Ectodermal cell (in vitro differentiated cells): ENCODE results near the gene AMER2.
A peak's percentile ranks its signal among the peaks of the same experiment; 100 is the strongest.

Experiments used
- H3K27ac ChIP-seq: 2 replicates; pipeline ENCODE4 v1.7.0; 2013; ENCODE audit warnings: mild to moderate bottlenecking, low read depth, low read length; ENCODE audit not compliant: insufficient read depth, poor library complexity, severe bottlenecking
- H3K27me3 ChIP-seq: 2 replicates; pipeline ENCODE4 v1.7.0; 2013; ENCODE audit warnings: mild to moderate bottlenecking, low read length; ENCODE audit not compliant: insufficient read depth, control insufficient read depth, poor library complexity, severe bottlenecking
- H3K36me3 ChIP-seq: one replicate; pipeline ENCODE4 v1.7.0; 2013; ENCODE audit warnings: low read length; ENCODE audit not compliant: control insufficient read depth, insufficient read depth
- H3K4me1 ChIP-seq: one replicate; pipeline ENCODE4 v1.7.0; 2013; ENCODE audit warnings: low read length; ENCODE audit not compliant: control insufficient read depth, insufficient read depth
- H3K4me3 ChIP-seq: 2 replicates; pipeline ENCODE4 v1.7.0; 2013; ENCODE audit warnings: low read depth, low read length, control low read depth; ENCODE audit not compliant: insufficient read depth
- H3K9me3 ChIP-seq: 2 replicates; pipeline ENCODE4 v1.7.0; 2013; ENCODE audit warnings: mild to moderate bottlenecking, low read length, moderate library complexity; ENCODE audit not compliant: control insufficient read depth
- WGBS, 2 experiments: methylation state at CpG; one replicate each; pipeline ENCODE4 v1.1.7; 2013; ENCODE audit warnings: missing lambda C conversion rate in 2 of 2; 5-methylcytosine and 5-hydroxymethylcytosine counted together

AMER2 gene

DNA sequence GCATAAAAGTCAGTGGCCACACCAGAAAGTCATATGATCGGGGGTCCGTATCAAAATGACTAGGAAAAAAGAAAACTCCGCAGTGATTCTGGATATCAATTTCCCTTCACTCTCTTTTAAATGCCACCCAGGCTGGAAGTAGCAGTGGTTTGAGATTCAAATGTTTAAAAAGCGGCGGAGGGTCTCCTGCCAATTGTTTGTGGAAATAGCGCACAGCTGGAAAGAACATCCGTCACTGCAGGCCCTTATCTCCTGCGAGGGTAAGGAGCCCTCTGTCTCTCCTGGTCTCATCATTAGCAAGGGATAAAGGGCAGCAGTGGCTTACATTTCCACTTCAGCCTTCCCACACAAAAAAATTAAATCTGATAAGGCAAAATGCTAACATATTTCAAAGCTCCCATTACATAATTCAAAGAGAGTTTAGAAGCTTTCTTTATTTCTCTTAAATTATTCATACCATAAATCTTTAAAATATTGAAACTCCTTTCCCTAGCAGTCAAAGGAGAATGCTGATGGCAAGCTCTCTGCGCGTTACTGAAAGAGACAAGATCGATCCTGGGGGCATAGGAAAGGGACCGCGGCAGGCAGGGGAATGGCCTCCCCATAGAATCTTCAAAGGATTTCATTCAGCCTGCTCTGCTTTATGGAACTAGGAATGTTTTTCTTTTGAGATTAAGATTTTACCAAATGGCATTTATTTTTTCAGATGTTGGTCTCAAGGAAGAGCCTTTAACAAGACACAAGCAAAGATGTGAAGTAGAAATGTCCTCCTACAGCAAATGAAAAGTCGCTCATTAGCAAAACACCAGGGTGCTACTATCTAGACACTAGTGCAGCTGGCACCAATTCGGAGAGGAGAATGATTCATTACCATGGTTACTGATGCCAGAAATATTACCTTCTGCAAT is 35.0 kb downstream of the AMER2 start:
- 1 to 2% methylated on average over 15 of the region's 15 CpGs for WGBS, 2 experiments
- peak overlapping the region; percentile 16 for H3K27ac ChIP-seq

DNA sequence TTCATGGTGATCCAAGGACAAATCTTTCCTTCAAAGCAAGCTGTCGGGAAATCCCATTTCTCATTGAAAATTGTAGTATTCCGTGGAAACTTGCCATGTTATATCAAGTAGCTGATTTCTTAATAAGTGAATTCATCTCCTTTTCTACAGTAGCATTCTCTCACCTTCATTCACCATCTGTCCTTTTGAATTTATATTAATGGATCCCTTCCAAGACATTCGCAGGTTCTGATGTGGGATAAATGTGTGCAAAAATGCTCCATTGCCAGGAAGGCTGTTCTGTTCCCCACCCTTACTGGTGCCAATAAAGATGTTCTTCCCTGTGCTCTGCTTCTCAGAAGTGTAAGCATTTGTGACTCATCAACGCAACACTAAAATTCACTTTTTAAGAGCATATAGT is 36.2 kb downstream of the AMER2 start:
- peaks cover 12% of the 10 kb centered on the region for H3K4me1 ChIP-seq
- WGBS, 2 experiments = 94 to 98% methylated on average over 4 of the region's 4 CpGs
- H3K27ac ChIP-seq = no peak overlapping the region
- H3K4me3 ChIP-seq = no peak overlapping the region
- H3K9me3 ChIP-seq = peaks cover 3% of the 10 kb centered on the region
- no peaks in the 10 kb centered on the region for H3K36me3 ChIP-seq
- no peaks in the 10 kb centered on the region for H3K27me3 ChIP-seq

More for the DNA sequence above, 35.0 kb downstream of the AMER2 start:
- H3K4me1 ChIP-seq = peaks cover 10% of the 10 kb centered on the region
- no peaks in the 10 kb centered on the region for H3K36me3 ChIP-seq
- peaks cover 3% of the 10 kb centered on the region for H3K9me3 ChIP-seq
- H3K4me3 ChIP-seq = no peak overlapping the region
- no peaks in the 10 kb centered on the region for H3K27me3 ChIP-seq

DNA sequence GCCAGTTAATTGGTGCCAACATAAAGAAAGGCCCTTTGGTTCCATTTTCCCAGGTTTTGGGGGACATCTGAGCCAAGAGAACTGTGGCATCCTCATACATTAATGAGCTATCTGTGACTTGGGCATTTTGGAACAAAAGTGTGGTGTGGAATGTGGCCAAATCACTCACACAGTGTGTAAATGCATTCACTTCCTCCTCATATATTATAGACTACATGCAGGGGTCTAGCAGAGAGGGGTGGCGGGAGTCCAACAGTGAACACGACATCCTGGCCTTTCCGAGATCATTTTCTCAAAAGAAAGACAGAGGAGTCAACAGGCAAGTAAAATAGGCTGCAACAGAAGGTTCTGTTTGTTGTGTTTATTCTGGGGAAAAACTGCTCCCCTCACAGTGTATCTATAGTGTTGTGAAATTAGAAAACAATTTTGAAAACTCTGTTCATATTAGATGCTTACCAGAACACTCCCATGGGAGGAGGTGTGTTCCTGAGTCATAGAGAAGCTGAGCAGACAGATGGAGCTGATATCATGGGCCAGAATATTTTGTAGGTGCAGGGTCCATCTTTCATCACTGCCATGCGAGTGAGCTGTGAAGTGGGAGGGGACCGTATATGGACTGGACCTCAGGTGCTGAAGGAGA is 39.2 kb downstream of the AMER2 start:
- peaks cover 12% of the 10 kb centered on the region for H3K4me1 ChIP-seq
- no peaks in the 10 kb centered on the region for H3K27me3 ChIP-seq
- no peak overlapping the region for H3K27ac ChIP-seq
- H3K4me3 ChIP-seq = no peak overlapping the region
- 91 to 95% methylated on average over 5 of the region's 5 CpGs for WGBS, 2 experiments
- peaks cover 3% of the 10 kb centered on the region for H3K9me3 ChIP-seq
- H3K36me3 ChIP-seq = no peaks in the 10 kb centered on the region

DNA sequence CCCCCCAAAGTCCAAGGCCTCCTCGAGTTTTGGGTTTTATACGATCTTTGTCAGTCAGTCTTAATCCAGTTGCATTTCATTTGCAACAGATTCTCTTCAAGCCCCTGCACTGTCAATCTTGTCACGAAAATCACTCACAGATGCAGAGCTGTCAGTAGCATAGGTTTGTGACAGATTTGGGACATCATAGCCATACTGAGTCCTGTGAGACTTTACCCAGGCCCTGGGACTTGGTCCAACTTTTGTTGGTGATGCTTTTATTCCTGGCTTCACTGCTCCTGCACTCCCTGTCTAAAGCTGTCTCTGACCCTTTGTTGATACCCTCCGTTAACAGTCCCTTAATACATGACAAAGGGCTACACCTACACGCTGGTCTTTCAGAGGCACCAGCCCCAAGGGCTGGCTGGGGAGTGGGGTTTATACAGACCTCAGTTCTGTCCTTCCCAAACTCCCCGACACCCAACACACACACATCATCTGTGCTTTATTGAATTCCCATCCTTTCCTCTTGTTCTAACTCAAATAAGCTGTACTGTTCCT is 40.1 kb downstream of the AMER2 start:
- Histone ChIP-seq H3K4me1 (peaks cover 5% of the 10 kb centered on the region), H3K27ac (no peak overlapping the region), H3K9me3 (peaks cover 3% of the 10 kb centered on the region), H3K36me3 (no peaks in the 10 kb centered on the region), H3K4me3 (no peak overlapping the region), H3K27me3 (no peaks in the 10 kb centered on the region)
- WGBS, 2 experiments = 52 to 55% methylated on average over 6 of the region's 6 CpGs

DNA sequence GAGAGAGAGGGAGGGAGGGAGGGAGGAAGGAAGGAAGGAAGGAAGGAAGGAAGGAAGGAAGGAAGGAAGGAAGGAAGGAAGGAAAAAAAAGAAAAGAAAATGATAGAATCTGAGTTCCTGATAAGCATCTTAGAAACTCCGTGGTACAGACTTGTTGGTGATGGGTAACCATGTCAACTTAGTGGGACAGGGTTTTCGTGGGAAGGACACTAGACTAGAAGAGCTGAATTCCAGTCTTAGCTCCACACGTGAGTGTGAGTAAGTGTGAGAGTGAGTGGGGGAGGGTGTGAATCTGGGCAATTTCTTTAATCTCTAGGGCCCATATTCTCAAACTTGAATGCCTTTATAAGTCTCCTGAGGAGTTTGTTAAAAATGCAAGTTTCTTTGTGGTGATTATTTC is 41.1 kb downstream of the AMER2 start:
- peaks cover 3% of the 10 kb centered on the region for H3K9me3 ChIP-seq
- 60 to 80% methylated on average over 3 of the region's 3 CpGs for WGBS, 2 experiments
- no peaks in the 10 kb centered on the region for H3K36me3 ChIP-seq

DNA sequence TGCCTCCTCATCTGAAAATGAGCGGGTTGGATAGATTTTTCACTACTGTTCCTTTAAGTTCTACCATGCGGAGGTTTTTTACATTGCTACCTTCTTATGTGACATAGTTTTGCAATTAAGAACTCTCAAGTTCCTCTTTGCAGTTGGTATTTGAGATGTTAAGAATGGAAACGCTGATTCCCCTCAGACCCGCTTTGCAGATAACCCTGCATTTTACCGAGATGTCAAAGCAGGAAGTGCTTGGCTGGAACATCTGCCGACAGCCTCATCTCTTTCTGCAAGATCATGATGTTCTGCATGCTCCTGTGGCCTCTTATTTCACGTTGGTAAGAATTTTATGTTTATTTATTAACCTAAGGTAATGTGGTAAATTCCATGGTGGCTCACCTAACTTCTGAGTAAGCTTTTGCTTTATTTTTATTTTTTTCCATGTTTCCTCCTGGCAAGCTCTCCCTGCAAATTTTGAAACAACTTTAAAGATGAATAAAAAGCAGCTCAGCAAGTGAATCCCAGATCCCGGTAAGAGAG is 53.6 kb downstream of the AMER2 start:
- Histone ChIP-seq H3K4me3 (no peak overlapping the region), H3K4me1 (no peaks in the 10 kb centered on the region), H3K9me3 (no peaks in the 10 kb centered on the region), H3K27me3 (no peaks in the 10 kb centered on the region), H3K36me3 (no peaks in the 10 kb centered on the region), H3K27ac (no peak overlapping the region)
- WGBS, 2 experiments = 90 to 93% methylated on average over 8 of the region's 8 CpGs

More for the DNA sequence above, 41.1 kb downstream of the AMER2 start:
- Histone ChIP-seq H3K27ac (no peak overlapping the region), H3K4me3 (no peak overlapping the region), H3K4me1 (peaks cover 3% of the 10 kb centered on the region), H3K27me3 (no peaks in the 10 kb centered on the region)

DNA sequence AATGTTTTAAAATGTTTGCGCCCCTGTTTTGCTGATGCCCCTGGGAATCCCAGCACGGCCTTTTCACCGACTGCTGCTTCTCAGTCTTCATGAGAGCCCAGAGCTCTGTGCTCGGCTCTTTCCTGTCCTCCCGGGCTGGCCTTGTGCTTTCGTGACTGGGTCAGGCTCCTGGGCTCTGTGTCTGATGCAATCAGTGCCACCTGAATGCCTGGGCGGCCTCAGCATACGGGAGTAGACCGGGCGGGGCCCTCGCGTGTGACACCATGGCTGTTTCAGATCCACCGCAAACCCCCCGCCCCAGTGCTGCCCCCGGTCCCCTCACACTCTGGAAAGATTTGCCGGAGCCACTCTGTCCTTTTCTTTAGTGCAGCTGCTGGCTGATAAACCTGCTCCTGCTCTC is 54.8 kb downstream of the AMER2 start:
- no peak overlapping the region for H3K4me3 ChIP-seq
- 91 to 92% methylated on average over 16 of the region's 16 CpGs for WGBS, 2 experiments
- H3K27ac ChIP-seq = no peak overlapping the region
- no peaks in the 10 kb centered on the region for H3K9me3 ChIP-seq
- H3K27me3 ChIP-seq = no peaks in the 10 kb centered on the region
- H3K36me3 ChIP-seq = no peaks in the 10 kb centered on the region
- H3K4me1 ChIP-seq = no peaks in the 10 kb centered on the region

DNA sequence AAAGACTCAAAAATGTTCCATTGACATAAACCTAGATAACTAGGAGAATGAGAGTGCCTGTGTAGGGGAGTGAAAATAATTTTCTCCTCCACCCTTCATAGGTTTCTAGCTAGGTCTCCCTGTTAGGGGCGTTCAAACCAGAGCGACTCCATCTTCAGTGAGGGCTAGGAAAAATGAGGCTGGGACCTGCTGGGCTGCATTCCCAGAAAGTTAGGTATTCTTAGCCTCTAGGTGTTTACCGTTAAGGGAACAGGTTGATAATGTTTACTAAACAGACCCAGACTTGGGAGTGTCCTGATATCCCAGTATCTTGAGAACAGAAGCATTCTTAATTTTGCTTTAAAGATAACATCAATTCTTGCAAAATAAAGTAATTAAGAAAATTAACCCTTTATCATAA is 56.0 kb downstream of the AMER2 start:
- no peaks in the 10 kb centered on the region for H3K27me3 ChIP-seq
- WGBS, 2 experiments = 89 to 97% methylated on average over 3 of the region's 3 CpGs
- no peaks in the 10 kb centered on the region for H3K36me3 ChIP-seq

DNA sequence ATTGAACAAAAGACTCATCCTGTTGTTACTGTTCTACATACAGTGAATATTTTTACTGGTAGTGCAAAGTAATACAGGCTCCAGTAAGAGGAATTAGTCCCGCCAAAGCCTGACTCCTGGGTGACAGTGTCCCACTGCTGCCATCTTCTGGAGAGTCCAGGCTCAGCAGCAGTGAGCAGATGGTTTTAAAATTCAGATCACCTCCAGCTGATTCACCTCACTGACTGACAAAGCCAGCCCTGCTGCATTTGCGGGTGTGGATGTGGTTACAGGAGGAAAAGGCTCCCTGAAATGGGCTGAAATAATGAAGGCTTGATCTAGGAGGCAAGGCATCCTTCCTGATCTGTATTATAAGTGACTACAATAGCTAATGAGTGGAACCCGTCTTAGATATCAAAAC is 57.9 kb downstream of the AMER2 start:
- Histone ChIP-seq H3K9me3 (no peaks in the 10 kb centered on the region), H3K27ac (no peak overlapping the region), H3K27me3 (no peaks in the 10 kb centered on the region), H3K36me3 (no peaks in the 10 kb centered on the region), H3K4me3 (no peak overlapping the region), H3K4me1 (no peaks in the 10 kb centered on the region)
- 39% methylated on average over 3 of the region's 3 CpGs for WGBS, 2 experiments

More for the DNA sequence above, 56.0 kb downstream of the AMER2 start:
- Histone ChIP-seq H3K27ac (no peak overlapping the region), H3K4me3 (no peak overlapping the region), H3K9me3 (no peaks in the 10 kb centered on the region), H3K4me1 (no peaks in the 10 kb centered on the region)

DNA sequence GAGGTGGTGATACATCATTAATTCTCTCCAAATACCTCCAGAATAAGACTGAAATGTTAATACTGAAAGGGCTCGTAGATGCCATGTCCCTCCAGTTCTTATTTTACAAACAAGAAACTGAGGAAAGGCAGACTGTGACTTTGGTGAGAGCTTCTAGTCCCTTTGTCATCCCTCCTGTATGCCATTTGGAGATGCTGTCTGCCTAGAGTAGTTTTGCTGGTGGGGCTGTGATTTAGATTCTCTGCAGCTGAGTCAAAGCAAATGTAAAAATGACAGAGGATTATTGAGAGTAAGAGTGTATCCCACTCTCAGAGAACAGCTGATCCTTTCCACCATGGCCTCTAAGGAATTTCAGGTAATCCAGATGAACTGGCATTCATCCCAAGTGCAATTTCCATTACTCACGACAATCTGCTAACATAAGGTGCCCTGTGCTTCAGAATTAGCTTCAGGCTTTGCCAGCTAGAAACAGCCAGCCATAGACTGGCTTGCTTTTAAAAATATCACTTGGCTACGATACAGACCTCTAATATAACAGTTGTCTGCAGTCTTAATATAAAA is 59.3 kb downstream of the AMER2 start:
- H3K36me3 ChIP-seq = no peaks in the 10 kb centered on the region
- WGBS, 2 experiments = 68 to 82% methylated on average over 2 to 3 of the region's 3 CpGs

More for the DNA sequence above, 59.3 kb downstream of the AMER2 start:
- no peak overlapping the region for H3K27ac ChIP-seq
- no peak overlapping the region for H3K4me3 ChIP-seq
- no peaks in the 10 kb centered on the region for H3K27me3 ChIP-seq
- no peaks in the 10 kb centered on the region for H3K4me1 ChIP-seq
- H3K9me3 ChIP-seq = no peaks in the 10 kb centered on the region
